Ishikawa (cell line): ENCODE results near the gene CALCOCO2.
A peak's percentile ranks its signal among the peaks of the same experiment; 100 is the strongest.

Experiments
- CEBPB ChIP-seq: IDR thresholded peaks from 2 replicates; pipeline ENCODE4 v1.6.1; 2012
- CREB1 ChIP-seq: IDR thresholded peaks from 2 replicates; pipeline ENCODE4 v1.6.1; 2012; ENCODE audit warnings: low read depth
- EGR1 ChIP-seq: IDR thresholded peaks from 2 replicates; pipeline ENCODE4 v1.6.1; 2012
- EP300 ChIP-seq: IDR thresholded peaks from 2 replicates; pipeline ENCODE4 v1.6.1; 2012; ENCODE audit warnings: borderline replicate concordance
- FOXM1 ChIP-seq: IDR thresholded peaks from 2 replicates; pipeline ENCODE4 v1.6.1; 2012; ENCODE audit warnings: low read depth, borderline replicate concordance
- MAX ChIP-seq: IDR thresholded peaks from 2 replicates; pipeline ENCODE4 v1.6.1; 2012
- NFIC ChIP-seq: IDR thresholded peaks from 2 replicates; pipeline ENCODE4 v1.6.1; 2012
- RAD21 ChIP-seq: IDR thresholded peaks from 2 replicates; pipeline ENCODE4 v1.6.1; 2012; ENCODE audit warnings: low read depth
- REST ChIP-seq: IDR thresholded peaks from 2 replicates; pipeline ENCODE4 v1.6.1; 2012; ENCODE audit warnings: low read depth, mild to moderate bottlenecking
- TAF1 ChIP-seq: IDR thresholded peaks from 2 replicates; pipeline ENCODE4 v1.6.1; 2012; ENCODE audit warnings: low read depth, mild to moderate bottlenecking
- TCF12 ChIP-seq: IDR thresholded peaks from 2 replicates; pipeline ENCODE4 v1.6.1; 2012; ENCODE audit warnings: low read depth
- TEAD4 ChIP-seq: IDR thresholded peaks from 2 replicates; pipeline ENCODE4 v1.6.1; 2012
- YY1 ChIP-seq: IDR thresholded peaks from 2 replicates; pipeline ENCODE4 v1.6.1; 2012; ENCODE audit warnings: low read depth
- ZBTB7A ChIP-seq: IDR thresholded peaks from 2 replicates; pipeline ENCODE4 v1.6.1; 2012; ENCODE audit warnings: low read depth
- TF ChIP-seq, protein P1 (sequence below): IDR thresholded peaks from 2 replicates; pipeline ENCODE4 v1.6.1; 2012

CALCOCO2 gene

GRCh38 chr17:48883171-48883570 is 52.3 kb downstream of the CALCOCO2 start:
- TF ChIP-seq REST, result no peak
- TF ChIP-seq ZBTB7A, result no peak
- no peak for TF ChIP-seq NFIC
- TF ChIP-seq, protein P1, sequence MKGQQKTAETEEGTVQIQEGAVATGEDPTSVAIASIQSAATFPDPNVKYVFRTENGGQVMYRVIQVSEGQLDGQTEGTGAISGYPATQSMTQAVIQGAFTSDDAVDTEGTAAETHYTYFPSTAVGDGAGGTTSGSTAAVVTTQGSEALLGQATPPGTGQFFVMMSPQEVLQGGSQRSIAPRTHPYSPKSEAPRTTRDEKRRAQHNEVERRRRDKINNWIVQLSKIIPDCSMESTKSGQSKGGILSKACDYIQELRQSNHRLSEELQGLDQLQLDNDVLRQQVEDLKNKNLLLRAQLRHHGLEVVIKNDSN, result no peak
- no peak for TF ChIP-seq FOXM1
- no peak for TF ChIP-seq RAD21
- TF ChIP-seq EP300, result no peak

- TF ChIP-seq ZBTB7A (no peak), NFIC (no peak), CEBPB (no peak), EGR1 (no peak), YY1 (no peak), TAF1 (no peak), CREB1 (no peak), REST (no peak), TCF12 (no peak), TEAD4 (no peak), MAX (no peak), FOXM1 (no peak), EP300 (no peak), RAD21 (no peak)
- TF ChIP-seq, protein P1, result no peak
Measured at GRCh38 chr17:48890086-48890485, 59.3 kb downstream of the CALCOCO2 start.

DNA sequence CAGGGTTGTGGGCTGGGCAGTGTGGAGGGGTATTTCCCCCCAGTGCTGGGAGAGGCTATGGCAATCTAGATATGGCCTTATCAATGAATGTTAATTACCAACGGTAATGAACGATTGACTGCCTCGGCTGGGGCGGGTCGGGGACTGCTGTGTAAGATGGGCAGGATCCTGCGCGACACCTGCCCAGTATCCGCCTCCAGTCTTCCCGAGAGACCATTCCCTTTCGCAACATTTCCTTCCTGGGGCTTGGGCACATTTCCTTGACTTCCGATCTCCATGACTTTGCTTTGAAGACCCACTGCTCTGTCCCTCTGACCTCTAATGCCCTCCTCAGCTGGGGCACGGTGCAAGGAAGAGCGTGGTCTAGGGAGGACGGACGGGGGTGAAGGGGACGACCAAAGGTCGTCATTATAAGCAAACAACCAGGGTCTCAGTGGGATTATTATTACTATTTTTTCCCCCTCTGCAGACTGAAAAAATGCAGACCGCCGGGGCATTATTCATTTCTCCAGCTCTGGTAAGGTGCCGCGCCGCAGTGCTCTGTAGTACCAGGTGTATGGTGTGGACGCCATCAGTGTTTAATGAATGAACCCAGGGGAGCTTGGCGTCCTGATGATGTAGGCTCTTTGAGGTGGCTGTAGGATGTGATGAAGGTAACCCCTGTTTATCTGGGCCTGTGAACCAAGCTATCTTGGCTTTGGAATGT is 62.3 kb downstream of the CALCOCO2 start:
- TF ChIP-seq CEBPB, result peak; percentile 48; the same call in 1 of the 2 replicates
- TF ChIP-seq TAF1, result peak; percentile 44; the same call in 1 of the 2 replicates
- 0 out of 2 replicates have a peak, but pooled peaks have one; percentile 9 for TF ChIP-seq TEAD4
- TF ChIP-seq REST, result no peak

GRCh38 chr17:48893646-48894508 is 63.0 kb downstream of the CALCOCO2 start:
- TF ChIP-seq CREB1, result no peak

- TF ChIP-seq TEAD4 (no peak), TCF12 (no peak), FOXM1 (no peak), CREB1 (no peak), RAD21 (no peak), EGR1 (no peak), TAF1 (no peak), YY1 (no peak), CEBPB (no peak), EP300 (no peak), NFIC (no peak), MAX (no peak), REST (no peak)
- TF ChIP-seq, protein P1, result no peak
Measured at GRCh38 chr17:48894886-48895285, 64.1 kb downstream of the CALCOCO2 start.
